Lower lobe of right lung (tissue), 2 donors: Measurements from ENCODE around the gene PCDHA1. TPM values are rescaled to one million over a fixed set of nuclear protein-coding genes. Genes with fewer than 3 reads are reported as not detected.
A peak's percentile ranks its signal among the peaks of the same experiment; 100 is the strongest.
"Not testable (repeated sequence)": the region's sequence is repeated elsewhere in the genome, so short reads cannot be mapped to it uniquely, and the experiment has no call there.

ENCODE experiments used
- ATAC-seq, 2 donors: fragments of 200-7000 bp; cut with Tn5 transposase; one replicate each; pipeline ENCODE4 v1.9.1; 2020 to 2022; ENCODE audit warnings: mild to moderate bottlenecking in 2 of 2, moderate library complexity in 2 of 2
- DNase-seq: peaks from one replicate; pipeline ENCODE4 v3.0.0-alpha.2; 2020
- H3K27ac ChIP-seq: fragments of 200-600 bp; one replicate; pipeline ENCODE4 v1.8.0; 2022
- H3K27me3 ChIP-seq: fragments of 200-600 bp; one replicate; pipeline ENCODE4 v1.8.0; 2022; ENCODE audit warnings: low read depth
- H3K36me3 ChIP-seq: fragments of 200-600 bp; one replicate; pipeline ENCODE4 v1.8.0; 2022; ENCODE audit warnings: mild to moderate bottlenecking
- H3K4me1 ChIP-seq: fragments of 200-600 bp; one replicate; pipeline ENCODE4 v1.8.0; 2022
- H3K4me3 ChIP-seq: fragments of 200-600 bp; one replicate; pipeline ENCODE4 v1.8.0; 2022; ENCODE audit warnings: mild to moderate bottlenecking
- H3K9me3 ChIP-seq: fragments of 200-600 bp; one replicate; pipeline ENCODE4 v1.8.0; 2022
- intact Hi-C: fragments of 100-400 bp; cut with DNase I; formaldehyde crosslinking; loops from one replicate; pipeline ENCODE4 v1.11.0; 2022
- total RNA-seq: library from RNA; stranded (reverse); fragmentation: NEBNext Ultra II Directional; extraction: Animal tissue kit (Norgen Biotek cat#: 25700); gene quantifications from one replicate; pipeline ENCODE4 v1.2.1, GENCODE V29; 2021
- TF ChIP-seq, protein P1 (sequence below): fragments of 200-600 bp; IDR thresholded peaks from one replicate; pipeline ENCODE4 v1.8.0; 2022; ENCODE audit warnings: antibody characterized with exemption, mild to moderate bottlenecking
- donor health status: DM: no; HTN: yes; CAD: no; lungs with severe emphysema.

The PCDHA1 gene
- total RNA-seq, 1 donor from 2014 or later: not detected

DNA sequence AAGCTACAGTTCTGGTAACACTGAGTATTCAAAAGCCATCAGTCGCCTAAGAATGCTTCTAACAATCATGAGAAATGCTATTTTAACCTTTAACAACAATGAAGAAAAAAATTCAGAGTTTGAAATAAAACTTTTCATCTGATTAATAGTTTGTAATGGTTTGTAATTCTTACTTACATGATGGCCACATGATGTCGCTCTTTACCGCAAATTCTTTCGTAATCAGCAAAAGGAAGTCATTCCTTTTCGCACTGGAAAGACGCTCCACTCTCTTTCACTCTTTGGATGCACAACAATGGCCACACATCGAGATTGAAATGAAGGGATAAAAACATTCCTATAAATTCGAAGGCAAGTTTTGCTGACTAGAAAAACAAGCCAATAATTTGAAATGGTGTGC is 48.1 kb downstream of the PCDHA1 start, which contains the start of gene PCDHA7:
Gene PCDHA7 (plus strand): TSS at position 277 of the 400 bp plus-strand sequence. CDS start 115 bp downstream, at position 392.
- peaks cover 20% of the 10 kb centered on the region for H3K9me3 ChIP-seq
- peak within 1 kb of the TSS; percentile 28 for H3K4me3 ChIP-seq
- intact Hi-C loops: no loop called here
- no peak within 1 kb of the TSS for H3K27ac ChIP-seq
- ATAC-seq (no peak), DNase-seq (no peak)
- no peaks in the 10 kb centered on the region for H3K36me3 ChIP-seq
- H3K4me1 ChIP-seq: no peaks in the 10 kb centered on the region
- TF ChIP-seq, protein P1, sequence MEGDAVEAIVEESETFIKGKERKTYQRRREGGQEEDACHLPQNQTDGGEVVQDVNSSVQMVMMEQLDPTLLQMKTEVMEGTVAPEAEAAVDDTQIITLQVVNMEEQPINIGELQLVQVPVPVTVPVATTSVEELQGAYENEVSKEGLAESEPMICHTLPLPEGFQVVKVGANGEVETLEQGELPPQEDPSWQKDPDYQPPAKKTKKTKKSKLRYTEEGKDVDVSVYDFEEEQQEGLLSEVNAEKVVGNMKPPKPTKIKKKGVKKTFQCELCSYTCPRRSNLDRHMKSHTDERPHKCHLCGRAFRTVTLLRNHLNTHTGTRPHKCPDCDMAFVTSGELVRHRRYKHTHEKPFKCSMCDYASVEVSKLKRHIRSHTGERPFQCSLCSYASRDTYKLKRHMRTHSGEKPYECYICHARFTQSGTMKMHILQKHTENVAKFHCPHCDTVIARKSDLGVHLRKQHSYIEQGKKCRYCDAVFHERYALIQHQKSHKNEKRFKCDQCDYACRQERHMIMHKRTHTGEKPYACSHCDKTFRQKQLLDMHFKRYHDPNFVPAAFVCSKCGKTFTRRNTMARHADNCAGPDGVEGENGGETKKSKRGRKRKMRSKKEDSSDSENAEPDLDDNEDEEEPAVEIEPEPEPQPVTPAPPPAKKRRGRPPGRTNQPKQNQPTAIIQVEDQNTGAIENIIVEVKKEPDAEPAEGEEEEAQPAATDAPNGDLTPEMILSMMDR: no peak
- peaks cover 28% of the 10 kb centered on the region for H3K27me3 ChIP-seq

DNA sequence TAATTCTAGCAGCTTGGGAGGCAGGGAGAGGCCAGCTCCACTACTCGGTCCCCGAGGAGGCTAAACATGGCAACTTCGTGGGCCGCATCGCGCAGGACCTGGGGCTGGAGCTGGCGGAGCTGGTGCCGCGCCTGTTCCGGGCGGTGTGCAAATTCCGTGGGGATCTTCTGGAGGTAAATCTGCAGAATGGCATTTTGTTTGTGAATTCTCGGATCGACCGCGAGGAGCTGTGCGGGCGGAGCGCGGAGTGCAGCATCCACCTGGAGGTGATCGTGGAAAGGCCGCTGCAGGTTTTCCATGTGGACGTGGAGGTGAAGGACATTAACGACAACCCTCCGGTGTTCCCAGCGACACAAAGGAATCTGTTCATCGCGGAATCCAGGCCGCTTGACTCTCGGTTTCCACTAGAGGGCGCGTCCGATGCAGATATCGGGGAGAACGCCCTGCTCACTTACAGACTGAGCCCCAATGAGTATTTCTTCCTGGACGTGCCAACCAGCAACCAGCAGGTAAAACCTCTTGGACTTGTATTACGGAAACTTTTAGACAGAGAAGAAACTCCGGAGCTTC is 48.6 kb downstream of the PCDHA1 start:
- intact Hi-C loops, H3K4me1 ChIP-seq, H3K27ac ChIP-seq, H3K36me3 ChIP-seq, ATAC-seq, DNase-seq: not testable (repeated sequence)
- Histone ChIP-seq H3K4me3 (peak overlapping the region; percentile 28), H3K9me3 (peaks cover 15% of the 10 kb centered on the region), H3K27me3 (peaks cover 27% of the 10 kb centered on the region)

DNA sequence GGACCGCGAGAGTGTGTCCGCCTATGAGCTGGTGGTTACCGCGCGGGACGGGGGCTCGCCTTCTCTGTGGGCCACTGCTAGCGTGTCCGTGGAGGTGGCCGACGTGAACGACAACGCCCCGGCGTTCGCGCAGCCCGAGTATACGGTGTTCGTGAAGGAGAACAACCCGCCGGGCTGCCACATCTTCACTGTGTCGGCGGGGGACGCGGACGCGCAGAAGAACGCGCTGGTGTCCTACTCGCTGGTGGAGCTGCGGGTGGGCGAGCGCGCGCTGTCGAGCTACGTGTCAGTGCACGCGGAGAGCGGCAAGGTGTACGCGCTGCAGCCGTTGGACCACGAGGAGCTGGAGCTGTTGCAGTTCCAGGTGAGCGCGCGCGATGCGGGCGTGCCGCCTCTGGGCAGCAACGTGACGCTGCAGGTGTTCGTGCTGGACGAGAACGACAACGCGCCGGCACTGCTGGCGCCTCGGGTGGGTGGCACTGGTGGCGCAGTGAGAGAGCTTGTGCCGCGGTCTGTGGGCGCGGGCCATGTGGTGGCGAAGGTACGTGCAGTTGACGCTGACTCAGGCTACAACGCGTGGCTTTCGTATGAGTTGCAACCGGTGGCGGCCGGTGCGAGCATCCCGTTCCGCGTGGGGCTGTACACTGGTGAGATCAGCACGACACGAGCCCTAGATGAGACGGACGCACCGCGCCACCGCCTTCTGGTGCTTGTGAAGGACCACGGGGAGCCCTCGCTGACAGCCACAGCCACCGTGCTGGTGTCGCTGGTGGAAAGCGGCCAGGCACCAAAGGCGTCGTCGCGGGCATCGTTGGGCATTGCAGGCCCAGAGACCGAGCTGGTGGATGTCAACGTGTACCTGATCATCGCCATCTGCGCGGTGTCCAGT is 49.9 kb downstream of the PCDHA1 start:
- no peak overlapping the region for H3K27ac ChIP-seq
- ATAC-seq (no peak), DNase-seq (no peak)
- H3K27me3 ChIP-seq: peaks cover 23% of the 10 kb centered on the region
- H3K4me1 ChIP-seq: no peaks in the 10 kb centered on the region
- intact Hi-C loops: no loop called here
- H3K4me3 ChIP-seq: no peak overlapping the region
- TF ChIP-seq, protein P1: no peak
- H3K9me3 ChIP-seq: peaks cover 8% of the 10 kb centered on the region
- no peaks in the 10 kb centered on the region for H3K36me3 ChIP-seq

DNA sequence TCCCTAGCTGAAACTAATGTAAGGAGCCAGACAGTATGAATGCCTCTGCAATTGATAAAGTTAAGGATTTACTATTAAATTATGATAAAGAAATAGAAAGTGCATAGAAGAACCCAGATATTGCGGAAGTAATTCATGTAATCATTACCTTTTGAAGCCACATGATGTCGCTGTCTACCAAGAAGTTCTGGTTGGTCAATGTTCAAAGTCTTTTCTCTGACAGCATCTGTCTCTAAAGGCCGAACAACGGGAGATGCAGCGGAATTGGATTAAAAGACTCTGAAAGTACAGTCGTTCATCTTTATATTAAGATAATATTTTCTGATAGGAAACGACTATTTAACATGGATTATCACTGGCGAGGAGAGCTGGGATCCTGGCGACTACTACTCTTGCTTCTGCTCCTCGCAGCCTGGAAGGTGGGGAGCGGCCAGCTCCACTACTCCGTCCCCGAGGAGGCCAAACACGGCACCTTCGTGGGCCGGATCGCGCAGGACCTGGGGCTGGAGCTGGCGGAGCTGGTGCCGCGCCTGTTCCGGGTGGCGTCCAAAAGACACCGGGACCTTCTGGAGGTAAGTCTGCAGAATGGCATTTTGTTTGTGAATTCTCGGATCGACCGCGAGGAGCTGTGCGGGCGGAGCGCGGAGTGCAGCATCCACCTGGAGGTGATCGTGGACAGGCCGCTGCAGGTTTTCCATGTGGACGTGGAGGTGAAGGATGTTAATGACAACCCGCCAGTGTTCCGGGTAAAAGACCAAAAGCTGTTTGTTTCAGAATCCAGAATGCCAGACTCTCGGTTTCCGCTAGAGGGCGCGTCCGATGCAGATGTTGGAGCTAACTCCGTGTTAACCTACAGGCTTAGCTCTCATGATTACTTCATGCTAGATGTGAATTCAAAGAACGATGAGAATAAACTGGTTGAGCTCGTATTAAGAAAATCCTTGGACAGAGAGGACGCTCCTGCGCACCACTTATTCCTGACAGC is 55.3 kb downstream of the PCDHA1 start, which contains the start of gene PCDHA8:
Gene PCDHA8 (plus strand): TSS at position 210 of the 985 bp plus-strand sequence. CDS start 135 bp downstream, at position 345.
- H3K4me1 ChIP-seq: no peaks in the 10 kb centered on the region
- TF ChIP-seq, protein P1: peak; percentile 10
- ATAC-seq: no peak
- intact Hi-C loops: no loop called here
- H3K36me3 ChIP-seq: no peaks in the 10 kb centered on the region
- no peak within 1 kb of the TSS for H3K27ac ChIP-seq
- no peak within 1 kb of the TSS for H3K4me3 ChIP-seq
- DNase-seq: no peak
- peaks cover 13% of the 10 kb centered on the region for H3K9me3 ChIP-seq
- peaks cover 23% of the 10 kb centered on the region for H3K27me3 ChIP-seq

- DNase-seq: no peak
- H3K27ac ChIP-seq: no peak overlapping the region
- no peaks in the 10 kb centered on the region for H3K4me1 ChIP-seq
- H3K9me3 ChIP-seq: peaks cover 13% of the 10 kb centered on the region
- intact Hi-C loops: no loop called here
- H3K4me3 ChIP-seq: no peak overlapping the region
- no peak for ATAC-seq
- peaks cover 21% of the 10 kb centered on the region for H3K27me3 ChIP-seq
- TF ChIP-seq, protein P1: no peak
- no peaks in the 10 kb centered on the region for H3K36me3 ChIP-seq
These were observed 57.1 kb downstream of the PCDHA1 start for GRCh38 chr5:140842798-140843733.

DNA sequence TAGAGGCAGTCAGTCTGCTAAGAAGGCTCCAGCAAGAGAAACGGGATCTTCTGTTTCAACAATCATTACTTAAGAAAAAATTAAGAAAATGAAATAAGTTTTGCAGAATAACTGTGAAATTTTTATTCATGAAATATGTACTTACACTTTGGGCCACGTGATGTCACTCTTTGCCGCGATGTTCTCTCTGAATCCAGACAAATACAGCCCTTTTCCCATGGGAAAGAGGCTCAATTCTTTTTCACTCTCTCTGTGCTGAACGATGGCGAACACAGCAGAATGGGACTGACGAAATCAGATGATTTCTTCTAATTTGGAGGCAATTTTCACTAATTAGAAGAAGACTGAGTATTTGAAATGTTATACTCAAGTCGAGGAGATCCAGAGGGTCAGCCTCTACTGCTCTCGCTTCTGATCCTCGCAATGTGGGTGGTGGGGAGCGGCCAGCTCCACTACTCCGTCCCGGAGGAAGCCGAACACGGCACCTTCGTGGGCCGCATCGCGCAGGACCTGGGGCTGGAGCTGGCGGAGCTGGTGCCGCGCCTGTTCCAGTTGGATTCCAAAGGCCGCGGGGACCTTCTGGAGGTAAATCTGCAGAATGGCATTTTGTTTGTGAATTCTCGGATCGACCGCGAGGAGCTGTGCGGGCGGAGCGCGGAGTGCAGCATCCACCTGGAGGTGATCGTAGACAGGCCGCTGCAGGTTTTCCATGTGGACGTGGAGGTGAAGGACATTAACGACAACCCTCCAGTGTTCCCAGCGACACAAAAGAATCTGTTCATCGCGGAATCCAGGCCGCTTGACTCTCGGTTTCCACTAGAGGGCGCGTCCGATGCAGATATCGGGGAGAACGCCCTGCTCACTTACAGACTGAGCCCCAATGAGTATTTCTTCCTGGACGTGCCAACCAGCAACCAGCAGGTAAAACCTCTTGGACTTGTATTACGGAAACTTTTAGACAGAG is 62.5 kb downstream of the PCDHA1 start, which contains the start of gene PCDHA9:
Gene PCDHA9 (plus strand): TSS at position 244 of the 964 bp plus-strand sequence. CDS start 114 bp downstream, at position 358.
- H3K27ac ChIP-seq, DNase-seq, ATAC-seq, H3K4me3 ChIP-seq, H3K36me3 ChIP-seq, H3K9me3 ChIP-seq, H3K4me1 ChIP-seq, intact Hi-C loops: not testable (repeated sequence)
- H3K27me3 ChIP-seq: peaks cover 25% of the 10 kb centered on the region
